Effector CD4-positive, alpha-beta T cell (primary cell): ENCODE results near the gene SCLY.
"Not testable (repeated sequence)": the region's sequence is repeated elsewhere in the genome, so short reads cannot be mapped to it uniquely, and the experiment has no call there.

ENCODE experiments used
- DNase-seq: peaks from one replicate; pipeline ENCODE4 v3.0.0-alpha.2; 2020
- total RNA-seq: gene quantifications from one replicate; lab custom pipeline; 2026; lab: John Stamatoyannopoulos, UW

SCLY gene
- 5.1 reads per million, percentile 20 among the genes with 10 or more reads in this experiment for total RNA-seq

DNA sequence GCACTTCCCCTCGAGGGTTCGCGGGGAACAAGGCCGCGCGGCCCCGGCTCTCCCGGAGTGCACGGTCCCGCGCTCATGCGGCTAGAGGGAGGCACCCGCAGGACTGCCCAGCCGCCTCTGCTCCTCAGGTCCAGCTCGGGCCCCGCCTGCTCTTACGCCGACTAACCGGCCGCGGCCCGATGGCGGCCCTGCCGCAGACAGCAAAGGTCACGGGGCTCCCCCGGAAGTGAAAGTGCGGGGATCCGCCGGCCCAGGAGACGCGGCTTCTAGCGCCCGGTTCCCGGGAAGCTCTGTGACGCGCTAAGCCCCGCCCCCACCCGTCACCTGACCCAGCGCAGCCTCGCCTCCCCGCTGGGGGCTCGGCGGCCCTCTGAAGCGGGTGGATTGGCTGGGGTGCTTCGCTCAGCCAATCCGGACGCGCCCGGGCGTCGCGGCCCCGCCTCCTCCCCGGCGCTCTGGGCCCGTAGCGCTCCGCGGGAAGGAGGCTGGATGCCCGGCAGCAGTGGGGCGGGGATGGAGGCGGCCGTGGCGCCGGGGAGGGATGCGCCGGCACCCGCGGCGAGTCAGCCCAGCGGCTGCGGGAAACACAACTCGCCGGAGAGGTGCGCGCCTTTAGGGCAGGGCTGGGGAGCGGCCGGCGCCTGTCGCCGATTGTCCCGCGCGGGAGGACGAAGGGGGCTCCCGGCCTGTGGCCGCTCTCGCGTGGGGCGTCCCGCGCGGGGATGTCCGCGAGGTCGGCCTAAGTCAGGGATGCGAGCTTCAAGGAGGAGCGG lies at the start of gene SCLY:
Gene SCLY (plus strand): TSS at position 460 of the 773 bp plus-strand sequence. CDS start 54 bp downstream, at position 514.
- DNase-seq, result peak; percentile 96

GRCh38 chr2:238013806-238014205 lies 47.0 kb upstream of the SCLY start:
- no peak for DNase-seq

DNA sequence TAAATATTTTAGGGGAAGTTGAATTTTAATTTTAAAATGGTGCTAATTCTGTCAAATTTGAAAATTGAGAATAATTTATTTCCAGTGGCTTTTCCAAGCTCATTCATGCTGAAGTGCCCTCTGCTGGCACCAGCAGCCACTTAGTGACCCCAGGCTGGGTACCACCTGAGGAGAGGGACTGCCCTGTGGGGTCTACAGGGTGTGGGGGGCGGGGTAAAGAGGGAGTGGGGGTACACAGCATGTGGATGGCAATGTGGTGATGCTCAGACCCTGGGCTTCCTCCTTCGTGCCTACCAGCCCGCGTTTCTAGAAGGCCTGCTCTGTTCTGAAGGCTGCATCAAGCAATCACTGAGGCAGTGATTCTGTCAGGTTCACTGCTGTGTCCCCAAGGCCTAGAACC lies 45.1 kb upstream of the SCLY start:
- DNase-seq, result no peak

- no peak for DNase-seq
These were observed 44.3 kb upstream of the SCLY start for GRCh38 chr2:238016526-238016925.

DNA sequence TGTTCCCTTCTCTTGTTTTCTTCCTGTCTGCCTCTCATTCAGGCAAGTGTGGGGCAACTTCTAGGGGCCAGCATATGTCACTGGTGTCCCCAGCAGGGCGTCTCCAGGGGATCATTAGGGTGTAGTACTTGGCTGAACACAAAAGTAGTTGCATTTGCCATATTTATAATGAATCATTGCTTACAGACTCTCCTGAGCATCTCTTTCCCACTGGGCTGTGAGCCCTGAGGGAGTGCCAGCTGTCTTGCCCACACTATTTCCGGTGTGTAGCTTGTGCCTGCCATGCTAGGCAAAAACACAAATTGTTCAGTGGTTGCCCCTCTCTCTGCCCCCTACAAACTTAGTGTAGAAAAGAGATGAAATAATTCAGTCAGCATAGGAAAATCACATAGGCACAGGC lies 40.8 kb upstream of the SCLY start:
- DNase-seq, result no peak

DNA sequence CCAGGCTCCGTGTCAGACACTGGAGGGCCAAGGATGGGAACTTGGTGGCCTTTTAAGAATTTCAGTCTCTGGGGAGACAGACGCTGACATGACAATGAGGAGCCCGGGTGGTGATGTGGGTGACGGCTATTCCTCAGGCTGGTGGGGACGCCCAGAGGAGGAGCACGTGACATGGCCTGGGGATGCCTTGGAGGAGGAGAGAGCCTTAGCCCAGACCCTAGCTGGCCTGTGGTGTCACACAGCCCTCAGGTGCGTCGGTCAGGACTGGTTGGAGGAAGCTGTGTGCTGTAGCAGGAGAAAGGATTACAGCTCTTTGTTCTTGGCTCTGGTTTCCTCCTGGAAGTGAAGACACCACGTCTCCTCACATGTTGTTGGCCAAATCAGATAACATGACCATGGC lies 40.0 kb upstream of the SCLY start:
- no peak for DNase-seq

DNA sequence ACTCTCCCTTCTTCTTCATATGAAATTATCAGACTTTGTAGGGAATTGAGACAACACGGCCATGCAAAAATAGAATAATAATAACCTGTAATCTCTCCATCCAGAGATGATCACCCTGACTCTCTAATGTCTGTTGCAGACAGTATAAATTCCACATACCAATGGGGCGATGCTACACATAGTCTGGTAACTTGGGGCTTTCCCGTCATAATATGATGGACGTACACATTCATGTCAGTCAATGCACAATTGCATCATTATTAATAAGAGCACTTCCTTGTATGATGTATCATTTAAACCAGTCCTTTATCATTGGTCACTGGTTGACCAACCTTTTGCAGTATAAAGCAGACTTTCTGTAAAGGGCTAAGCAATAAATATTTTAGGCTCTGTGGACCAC lies 39.5 kb upstream of the SCLY start:
- no peak for DNase-seq

- no peak for DNase-seq
These were observed 38.1 kb upstream of the SCLY start for GRCh38 chr2:238022594-238023157.

- DNase-seq, result no peak
These were observed 37.2 kb upstream of the SCLY start for GRCh38 chr2:238023608-238024007.

- DNase-seq, result no peak
These were observed 35.8 kb upstream of the SCLY start for GRCh38 chr2:238024986-238025385.

- DNase-seq, result no peak
These were observed 35.0 kb upstream of the SCLY start for GRCh38 chr2:238025741-238026360.

- DNase-seq, result no peak
These were observed 33.7 kb upstream of the SCLY start for GRCh38 chr2:238027058-238027457.

DNA sequence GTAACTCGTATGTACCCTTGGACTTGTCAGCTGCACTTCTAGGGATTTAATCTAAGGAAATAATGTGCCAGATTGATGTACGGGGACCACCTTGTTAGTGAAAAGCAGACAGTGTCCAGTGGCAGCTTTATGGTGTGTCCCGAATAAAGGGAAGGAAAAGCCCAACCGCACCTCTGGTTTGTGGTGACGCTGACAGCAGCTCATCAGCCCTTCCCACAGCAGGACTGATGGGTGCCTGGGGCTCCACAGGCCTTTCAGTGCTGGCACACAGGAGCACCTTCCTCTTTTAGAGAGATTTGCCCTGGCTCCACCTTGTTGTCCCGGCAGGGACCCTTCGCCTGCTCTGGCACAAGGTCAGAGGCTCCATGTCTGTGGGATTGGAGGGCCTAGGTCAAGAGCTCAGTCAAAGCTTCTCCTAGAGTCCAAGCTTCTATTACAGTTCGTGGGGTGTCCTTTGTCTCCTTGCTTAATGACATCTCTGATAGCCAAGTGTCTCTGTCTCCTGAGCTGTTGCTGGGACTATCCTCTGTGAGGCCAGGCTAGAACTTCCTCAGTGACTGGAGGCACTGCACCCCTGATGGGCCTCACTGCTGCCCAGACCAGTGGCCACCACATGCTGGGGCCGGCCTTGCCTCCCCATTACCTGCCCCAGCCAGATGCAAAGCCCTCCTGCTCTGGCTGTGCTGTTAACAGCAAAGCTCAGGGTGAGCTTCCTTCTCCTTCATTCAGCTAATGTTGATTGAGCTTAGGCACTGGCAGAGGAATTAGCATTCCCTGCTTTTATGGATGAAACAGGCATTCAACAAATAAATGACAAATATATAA lies 33.0 kb upstream of the SCLY start:
- DNase-seq, result no peak

DNA sequence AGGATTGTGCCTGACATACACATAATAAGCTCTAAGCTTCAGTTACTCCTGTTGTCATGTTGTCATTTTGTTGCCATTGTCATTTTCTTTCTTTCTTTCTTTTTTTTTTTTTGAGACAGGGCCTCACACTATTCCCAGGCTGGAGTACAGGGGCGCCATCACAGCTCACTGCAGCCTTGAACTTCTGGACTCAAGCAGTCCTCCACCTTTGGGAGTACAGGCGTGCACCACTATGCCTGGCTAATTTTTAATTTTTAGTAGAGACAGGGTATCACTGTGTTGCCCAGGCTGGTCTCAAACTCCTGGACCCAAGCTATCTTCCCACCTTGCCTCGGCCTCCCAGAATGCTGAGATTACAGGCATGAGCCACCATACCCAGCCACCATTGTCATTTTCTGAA lies 30.9 kb upstream of the SCLY start:
- DNase-seq, result no peak

DNA sequence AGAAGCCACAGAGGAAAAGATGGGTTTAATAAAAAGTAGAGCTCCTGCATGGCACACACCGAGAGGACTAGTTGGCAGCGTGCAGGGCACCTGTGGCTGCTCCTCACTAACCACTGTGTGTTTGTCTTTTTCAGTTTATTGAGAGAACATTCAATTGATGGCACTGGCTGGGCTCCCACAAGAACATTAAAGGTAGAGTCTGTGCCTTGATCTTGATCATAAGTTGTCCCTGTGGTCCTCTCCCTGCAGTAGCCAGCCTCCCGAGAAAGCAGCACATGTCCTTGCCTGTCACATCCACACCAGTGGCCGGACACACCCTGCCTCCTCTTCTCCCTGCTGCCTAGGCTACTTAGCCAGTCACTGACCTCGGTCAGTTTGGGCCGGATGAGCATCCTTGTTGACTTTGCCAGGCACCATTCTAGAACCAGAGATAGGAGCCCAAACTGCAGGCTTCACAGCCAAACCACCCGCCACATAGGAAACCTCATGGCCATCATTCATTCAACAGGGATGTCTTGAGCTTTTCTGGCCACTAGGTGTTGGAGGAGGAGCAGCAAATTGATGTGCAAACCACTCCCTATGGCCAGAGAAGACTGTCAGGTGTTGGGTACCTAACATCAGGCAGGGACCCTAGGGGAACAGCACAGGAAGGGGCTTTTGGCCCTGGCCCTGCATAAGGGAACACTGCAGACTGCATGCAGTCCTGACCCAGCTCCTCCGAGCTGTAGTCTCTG lies 30.2 kb upstream of the SCLY start:
- DNase-seq, result no peak

GRCh38 chr2:238031751-238032150 lies 29.1 kb upstream of the SCLY start:
- no peak for DNase-seq

GRCh38 chr2:238032755-238033337 lies 28.0 kb upstream of the SCLY start:
- no peak for DNase-seq

DNA sequence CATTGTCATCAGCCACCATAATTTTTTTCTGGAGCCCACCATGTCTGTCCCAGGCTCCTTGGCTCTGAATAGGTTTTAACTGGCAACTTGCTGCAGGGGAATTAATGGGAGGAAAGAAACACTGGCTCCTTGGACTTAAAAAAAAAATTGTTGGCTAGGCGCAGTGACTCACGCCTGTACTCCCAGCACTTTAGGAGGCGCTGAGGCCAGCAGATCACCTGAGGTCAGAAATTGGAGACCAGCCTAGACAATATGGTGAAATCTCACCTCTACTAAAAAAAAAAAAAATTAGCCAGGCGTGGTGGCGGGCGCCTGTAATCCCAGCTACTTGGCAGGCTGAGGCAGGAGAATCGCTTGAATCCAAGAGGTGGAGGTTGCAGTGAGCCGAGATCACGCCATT lies 26.8 kb upstream of the SCLY start:
- not testable (repeated sequence) for DNase-seq

GRCh38 chr2:238038203-238038602 lies 22.6 kb upstream of the SCLY start:
- DNase-seq, result no peak

GRCh38 chr2:238039151-238039550 lies 21.6 kb upstream of the SCLY start:
- no peak for DNase-seq

GRCh38 chr2:238039985-238040384 lies 20.8 kb upstream of the SCLY start:
- no peak for DNase-seq

DNA sequence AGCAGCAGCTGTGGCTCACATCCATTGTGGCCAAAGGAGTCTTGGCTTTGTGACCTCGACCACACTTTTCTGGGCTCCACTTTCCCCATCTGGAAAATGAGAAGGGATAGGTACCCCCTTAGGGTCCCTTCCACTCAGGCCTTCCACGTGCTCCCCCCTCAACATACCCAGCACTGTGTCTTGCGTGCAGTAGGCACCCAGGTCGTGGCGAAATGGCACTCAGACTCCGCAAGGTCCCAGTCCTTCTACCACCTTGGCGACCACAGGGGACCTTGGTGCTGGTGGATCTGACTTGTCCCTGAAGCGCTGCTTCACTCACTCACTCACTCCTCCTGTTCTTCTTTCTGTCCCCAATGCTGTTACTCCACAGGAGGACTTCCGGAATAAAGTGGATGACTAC lies 19.9 kb upstream of the SCLY start:
- no peak for DNase-seq
